PFSK-1 (cell line): ENCODE measurements around the gene HOTAIR.

ENCODE experiments used
- POLR2AphosphoS5 ChIP-seq: IDR thresholded peaks from 2 replicates; pipeline ENCODE4 v1.6.1; 2012; ENCODE audit warnings: low read depth, mild to moderate bottlenecking, control low read depth, low read length, moderate library complexity
- TAF1 ChIP-seq: IDR thresholded peaks from 2 replicates; pipeline ENCODE4 v1.6.1; 2012; ENCODE audit warnings: low read length, control low read depth, borderline replicate concordance; ENCODE audit not compliant: insufficient read depth

DNA sequence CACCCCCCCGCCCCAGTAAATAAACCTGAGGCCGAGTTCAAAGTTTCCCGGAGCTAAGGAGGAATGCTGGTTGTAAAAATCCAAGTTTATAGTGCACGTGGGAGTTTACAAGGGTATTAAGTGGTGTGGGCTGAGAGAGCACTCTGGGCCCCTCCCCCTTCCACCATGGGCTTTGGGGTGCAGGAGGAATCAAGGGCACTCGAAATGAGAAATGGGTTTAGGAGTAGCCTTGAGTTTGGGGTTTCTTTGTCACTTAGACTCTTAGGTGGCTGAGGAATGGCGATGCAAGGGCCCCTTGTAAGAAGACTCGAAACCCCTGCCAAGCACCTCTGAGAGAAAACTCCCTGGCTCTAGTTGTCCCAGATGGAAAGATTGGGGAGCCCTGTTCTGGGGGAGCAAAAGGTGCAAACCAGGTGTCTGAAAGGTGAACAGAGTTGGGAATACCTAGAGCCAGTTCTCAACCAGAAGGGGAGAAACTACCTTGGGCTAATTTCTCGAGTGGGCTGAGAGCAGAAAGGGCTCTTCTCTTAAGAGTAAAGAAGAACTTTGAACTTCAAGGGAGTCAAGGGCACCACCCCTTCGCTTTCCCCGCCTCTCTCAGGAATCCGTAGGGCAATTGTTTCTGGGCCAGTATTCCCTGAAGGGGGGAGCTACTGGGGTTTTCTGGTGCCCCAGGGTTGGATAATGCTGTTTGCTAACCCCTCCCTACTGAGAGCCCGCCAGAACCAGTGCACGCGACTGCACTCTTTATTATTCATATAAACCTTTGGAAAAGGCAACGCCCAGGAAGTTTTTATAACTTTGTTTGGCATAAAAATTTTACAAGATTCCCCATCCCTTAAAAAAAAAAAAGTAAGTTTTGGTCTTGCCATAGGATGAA, 4.0 kb upstream of the HOTAIR start:
- TF ChIP-seq TAF1 (no peak), POLR2AphosphoS5 (no peak)
